WTC11 (cell line): ENCODE results near the gene SLC5A10. TPM values are rescaled to one million over a fixed set of nuclear protein-coding genes. Genes with fewer than 3 reads are reported as not detected.

Source experiments
- CREM ChIP-seq: sonication (generic); formaldehyde crosslinking; IDR thresholded peaks from 2 replicates; pipeline ENCODE4 v1.8.1; 2022; ENCODE audit warnings: mild to moderate bottlenecking, missing genetic modification reagents, moderate library complexity
- FOXK1 ChIP-seq: sonication (generic); formaldehyde crosslinking; IDR thresholded peaks from 2 replicates; pipeline ENCODE4 v1.8.0; 2022; ENCODE audit warnings: mild to moderate bottlenecking, moderate library complexity, missing genetic modification reagents
- GABPB1 ChIP-seq: sonication (generic); formaldehyde crosslinking; IDR thresholded peaks from 2 replicates; pipeline ENCODE4 v1.8.1; 2023; ENCODE audit warnings: mild to moderate bottlenecking, missing genetic modification reagents
- NFE2L1 ChIP-seq: sonication (generic); formaldehyde crosslinking; IDR thresholded peaks from 2 replicates; pipeline ENCODE4 v1.8.1; 2023; ENCODE audit warnings: missing genetic modification reagents
- NR1H2 ChIP-seq: sonication (generic); formaldehyde crosslinking; IDR thresholded peaks from 2 replicates; pipeline ENCODE4 v1.9.0; 2021; ENCODE audit warnings: mild to moderate bottlenecking, moderate library complexity, missing genetic modification reagents
- NR3C1 ChIP-seq: sonication (generic); formaldehyde crosslinking; conservative IDR thresholded peaks from 2 replicates; pipeline ENCODE4 v1.8.1; 2023; ENCODE audit warnings: low read depth, mild to moderate bottlenecking, missing genetic modification reagents
- OVOL2 ChIP-seq: fragments of 250-450 bp; sonication (Bioruptor Pico); IDR thresholded peaks from 2 replicates; pipeline ENCODE4 v1.9.0; 2021; ENCODE audit warnings: mild to moderate bottlenecking, borderline replicate concordance
- TEAD4 ChIP-seq: sonication (generic); formaldehyde crosslinking; IDR thresholded peaks from 2 replicates; pipeline ENCODE4 v1.8.0; 2022; ENCODE audit warnings: mild to moderate bottlenecking, missing genetic modification reagents
- TP53 ChIP-seq: sonication (generic); formaldehyde crosslinking; IDR thresholded peaks from 2 replicates; pipeline ENCODE4 v1.8.1; 2023; ENCODE audit warnings: mild to moderate bottlenecking, missing genetic modification reagents
- ZBTB21 ChIP-seq: sonication (generic); formaldehyde crosslinking; IDR thresholded peaks from 2 replicates; pipeline ENCODE4 v1.8.1; 2023; ENCODE audit warnings: mild to moderate bottlenecking, missing genetic modification reagents, borderline replicate concordance
- ZNF317 ChIP-seq: sonication (generic); formaldehyde crosslinking; IDR thresholded peaks from 2 replicates; pipeline ENCODE4 v1.8.1; 2023; ENCODE audit warnings: low read depth, mild to moderate bottlenecking, moderate library complexity, missing genetic modification reagents, borderline replicate concordance
- ZNF671 ChIP-seq: fragments of 250-450 bp; sonication (Bioruptor Pico); IDR thresholded peaks from 2 replicates; pipeline ENCODE4 v1.8.0; 2021; ENCODE audit warnings: mild to moderate bottlenecking
- total RNA-seq: library from RNA; stranded (reverse); gene quantifications from 3 replicates; pipeline ENCODE4 v1.2.3, GENCODE V29; 2021
- TF ChIP-seq, protein P1 (sequence below): fragments of 250-450 bp; sonication (Bioruptor Pico); IDR thresholded peaks from 2 replicates; pipeline ENCODE4 v1.9.0; 2021; ENCODE audit warnings: mild to moderate bottlenecking, borderline replicate concordance
- TF ChIP-seq, protein P2 (sequence below): sonication (generic); formaldehyde crosslinking; IDR thresholded peaks from 2 replicates; pipeline ENCODE4 v1.8.0; 2022; ENCODE audit warnings: mild to moderate bottlenecking, missing genetic modification reagents
- TF ChIP-seq, protein P3 (sequence below): sonication (generic); formaldehyde crosslinking; IDR thresholded peaks from 2 replicates; pipeline ENCODE4 v1.8.1; 2022; ENCODE audit warnings: mild to moderate bottlenecking, moderate library complexity, missing genetic modification reagents
- TF ChIP-seq, protein P4 (sequence below): sonication (generic); formaldehyde crosslinking; IDR thresholded peaks from 2 replicates; pipeline ENCODE4 v1.8.1; 2023; ENCODE audit warnings: mild to moderate bottlenecking, missing genetic modification reagents
- TF ChIP-seq, protein P5 (sequence below): sonication (generic); formaldehyde crosslinking; IDR thresholded peaks from 2 replicates; pipeline ENCODE4 v1.8.1; 2022; ENCODE audit warnings: low read depth, missing genetic modification reagents, borderline replicate concordance
- TF ChIP-seq, protein P6 (sequence below): sonication (generic); formaldehyde crosslinking; IDR thresholded peaks from 2 replicates; pipeline ENCODE4 v1.8.1; 2023; ENCODE audit warnings: mild to moderate bottlenecking, moderate library complexity, missing genetic modification reagents
- TF ChIP-seq, protein P7 (sequence below): sonication (generic); formaldehyde crosslinking; conservative IDR thresholded peaks from 2 replicates; pipeline ENCODE4 v1.8.1; 2023; ENCODE audit warnings: mild to moderate bottlenecking, low read depth, missing genetic modification reagents, moderate library complexity
- TF ChIP-seq, protein P8 (sequence below): sonication (generic); formaldehyde crosslinking; IDR thresholded peaks from 2 replicates; pipeline ENCODE4 v1.8.0; 2022; ENCODE audit warnings: mild to moderate bottlenecking, missing genetic modification reagents
- TF ChIP-seq, protein P9 (sequence below): sonication (generic); formaldehyde crosslinking; IDR thresholded peaks from 2 replicates; pipeline ENCODE4 v1.8.0; 2022; ENCODE audit warnings: mild to moderate bottlenecking, missing genetic modification reagents

The SLC5A10 gene
- total RNA-seq, 1 experiment from 2014 or later: not detected

DNA sequence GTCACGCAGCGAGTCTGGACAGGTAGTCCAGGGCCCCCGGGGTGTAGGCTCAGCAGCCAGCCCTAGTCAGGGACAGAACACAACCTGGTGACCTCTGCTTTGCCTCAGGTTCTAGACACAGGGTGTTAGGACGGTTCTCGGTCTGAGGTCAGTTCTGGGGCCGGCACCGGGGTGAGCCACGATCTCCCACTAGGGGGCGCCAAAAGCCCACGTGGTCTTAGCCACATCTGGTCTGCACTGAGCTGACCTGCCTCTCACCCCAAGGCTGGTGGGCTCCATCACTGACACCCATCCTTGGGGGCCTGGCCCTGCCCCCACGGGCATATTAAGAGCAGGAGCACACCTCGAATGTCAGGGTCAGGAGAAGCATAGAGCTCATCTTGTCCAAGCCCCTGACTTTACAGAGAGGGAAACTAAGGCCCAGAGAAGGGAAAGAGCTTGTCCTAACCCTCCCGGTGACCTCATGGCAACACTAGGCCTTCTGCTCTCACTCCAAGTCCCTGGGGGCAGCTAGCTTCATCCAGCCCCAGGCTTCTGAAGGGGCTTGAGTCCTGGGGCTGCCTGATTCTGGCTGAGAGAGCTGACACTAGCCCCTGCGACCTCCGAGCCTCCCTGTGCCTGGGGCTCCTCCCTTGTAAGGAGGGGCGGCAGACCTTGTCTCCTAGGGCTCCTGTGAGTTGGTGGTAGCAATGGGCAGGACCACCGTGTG, 9.0 kb downstream of the SLC5A10 start (continued):
- TF ChIP-seq, protein P1, sequence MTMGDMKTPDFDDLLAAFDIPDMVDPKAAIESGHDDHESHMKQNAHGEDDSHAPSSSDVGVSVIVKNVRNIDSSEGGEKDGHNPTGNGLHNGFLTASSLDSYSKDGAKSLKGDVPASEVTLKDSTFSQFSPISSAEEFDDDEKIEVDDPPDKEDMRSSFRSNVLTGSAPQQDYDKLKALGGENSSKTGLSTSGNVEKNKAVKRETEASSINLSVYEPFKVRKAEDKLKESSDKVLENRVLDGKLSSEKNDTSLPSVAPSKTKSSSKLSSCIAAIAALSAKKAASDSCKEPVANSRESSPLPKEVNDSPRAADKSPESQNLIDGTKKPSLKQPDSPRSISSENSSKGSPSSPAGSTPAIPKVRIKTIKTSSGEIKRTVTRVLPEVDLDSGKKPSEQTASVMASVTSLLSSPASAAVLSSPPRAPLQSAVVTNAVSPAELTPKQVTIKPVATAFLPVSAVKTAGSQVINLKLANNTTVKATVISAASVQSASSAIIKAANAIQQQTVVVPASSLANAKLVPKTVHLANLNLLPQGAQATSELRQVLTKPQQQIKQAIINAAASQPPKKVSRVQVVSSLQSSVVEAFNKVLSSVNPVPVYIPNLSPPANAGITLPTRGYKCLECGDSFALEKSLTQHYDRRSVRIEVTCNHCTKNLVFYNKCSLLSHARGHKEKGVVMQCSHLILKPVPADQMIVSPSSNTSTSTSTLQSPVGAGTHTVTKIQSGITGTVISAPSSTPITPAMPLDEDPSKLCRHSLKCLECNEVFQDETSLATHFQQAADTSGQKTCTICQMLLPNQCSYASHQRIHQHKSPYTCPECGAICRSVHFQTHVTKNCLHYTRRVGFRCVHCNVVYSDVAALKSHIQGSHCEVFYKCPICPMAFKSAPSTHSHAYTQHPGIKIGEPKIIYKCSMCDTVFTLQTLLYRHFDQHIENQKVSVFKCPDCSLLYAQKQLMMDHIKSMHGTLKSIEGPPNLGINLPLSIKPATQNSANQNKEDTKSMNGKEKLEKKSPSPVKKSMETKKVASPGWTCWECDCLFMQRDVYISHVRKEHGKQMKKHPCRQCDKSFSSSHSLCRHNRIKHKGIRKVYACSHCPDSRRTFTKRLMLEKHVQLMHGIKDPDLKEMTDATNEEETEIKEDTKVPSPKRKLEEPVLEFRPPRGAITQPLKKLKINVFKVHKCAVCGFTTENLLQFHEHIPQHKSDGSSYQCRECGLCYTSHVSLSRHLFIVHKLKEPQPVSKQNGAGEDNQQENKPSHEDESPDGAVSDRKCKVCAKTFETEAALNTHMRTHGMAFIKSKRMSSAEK (CRISPR knock-in tag): no peak
- TF ChIP-seq, protein P2, sequence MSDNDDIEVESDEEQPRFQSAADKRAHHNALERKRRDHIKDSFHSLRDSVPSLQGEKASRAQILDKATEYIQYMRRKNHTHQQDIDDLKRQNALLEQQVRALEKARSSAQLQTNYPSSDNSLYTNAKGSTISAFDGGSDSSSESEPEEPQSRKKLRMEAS: peak; percentile 32; the same call in 1 of the 2 replicates
- TF ChIP-seq NFE2L1 (CRISPR knock-in tag) (no peak), NR3C1 (no peak), FOXK1 (CRISPR knock-in tag) (no peak), TEAD4 (CRISPR knock-in tag) (no peak), TP53 (CRISPR knock-in tag) (no peak), NR1H2 (CRISPR knock-in tag) (no peak), ZNF317 (CRISPR knock-in tag) (no peak), ZNF671 (CRISPR knock-in tag) (no peak), CREM (CRISPR knock-in tag) (no peak), ZBTB21 (CRISPR knock-in tag) (no peak), OVOL2 (CRISPR knock-in tag) (no peak), GABPB1 (CRISPR knock-in tag) (0 out of 2 replicates have a peak, but pooled peaks have one; percentile 22)
- TF ChIP-seq, protein P3, sequence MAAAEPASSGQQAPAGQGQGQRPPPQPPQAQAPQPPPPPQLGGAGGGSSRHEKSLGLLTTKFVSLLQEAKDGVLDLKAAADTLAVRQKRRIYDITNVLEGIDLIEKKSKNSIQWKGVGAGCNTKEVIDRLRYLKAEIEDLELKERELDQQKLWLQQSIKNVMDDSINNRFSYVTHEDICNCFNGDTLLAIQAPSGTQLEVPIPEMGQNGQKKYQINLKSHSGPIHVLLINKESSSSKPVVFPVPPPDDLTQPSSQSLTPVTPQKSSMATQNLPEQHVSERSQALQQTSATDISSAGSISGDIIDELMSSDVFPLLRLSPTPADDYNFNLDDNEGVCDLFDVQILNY (CRISPR knock-in tag): no peak
- TF ChIP-seq, protein P4, sequence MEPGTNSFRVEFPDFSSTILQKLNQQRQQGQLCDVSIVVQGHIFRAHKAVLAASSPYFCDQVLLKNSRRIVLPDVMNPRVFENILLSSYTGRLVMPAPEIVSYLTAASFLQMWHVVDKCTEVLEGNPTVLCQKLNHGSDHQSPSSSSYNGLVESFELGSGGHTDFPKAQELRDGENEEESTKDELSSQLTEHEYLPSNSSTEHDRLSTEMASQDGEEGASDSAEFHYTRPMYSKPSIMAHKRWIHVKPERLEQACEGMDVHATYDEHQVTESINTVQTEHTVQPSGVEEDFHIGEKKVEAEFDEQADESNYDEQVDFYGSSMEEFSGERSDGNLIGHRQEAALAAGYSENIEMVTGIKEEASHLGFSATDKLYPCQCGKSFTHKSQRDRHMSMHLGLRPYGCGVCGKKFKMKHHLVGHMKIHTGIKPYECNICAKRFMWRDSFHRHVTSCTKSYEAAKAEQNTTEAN (CRISPR knock-in tag): no peak
- TF ChIP-seq, protein P5, sequence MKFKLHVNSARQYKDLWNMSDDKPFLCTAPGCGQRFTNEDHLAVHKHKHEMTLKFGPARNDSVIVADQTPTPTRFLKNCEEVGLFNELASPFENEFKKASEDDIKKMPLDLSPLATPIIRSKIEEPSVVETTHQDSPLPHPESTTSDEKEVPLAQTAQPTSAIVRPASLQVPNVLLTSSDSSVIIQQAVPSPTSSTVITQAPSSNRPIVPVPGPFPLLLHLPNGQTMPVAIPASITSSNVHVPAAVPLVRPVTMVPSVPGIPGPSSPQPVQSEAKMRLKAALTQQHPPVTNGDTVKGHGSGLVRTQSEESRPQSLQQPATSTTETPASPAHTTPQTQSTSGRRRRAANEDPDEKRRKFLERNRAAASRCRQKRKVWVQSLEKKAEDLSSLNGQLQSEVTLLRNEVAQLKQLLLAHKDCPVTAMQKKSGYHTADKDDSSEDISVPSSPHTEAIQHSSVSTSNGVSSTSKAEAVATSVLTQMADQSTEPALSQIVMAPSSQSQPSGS: no peak
- TF ChIP-seq, protein P6, sequence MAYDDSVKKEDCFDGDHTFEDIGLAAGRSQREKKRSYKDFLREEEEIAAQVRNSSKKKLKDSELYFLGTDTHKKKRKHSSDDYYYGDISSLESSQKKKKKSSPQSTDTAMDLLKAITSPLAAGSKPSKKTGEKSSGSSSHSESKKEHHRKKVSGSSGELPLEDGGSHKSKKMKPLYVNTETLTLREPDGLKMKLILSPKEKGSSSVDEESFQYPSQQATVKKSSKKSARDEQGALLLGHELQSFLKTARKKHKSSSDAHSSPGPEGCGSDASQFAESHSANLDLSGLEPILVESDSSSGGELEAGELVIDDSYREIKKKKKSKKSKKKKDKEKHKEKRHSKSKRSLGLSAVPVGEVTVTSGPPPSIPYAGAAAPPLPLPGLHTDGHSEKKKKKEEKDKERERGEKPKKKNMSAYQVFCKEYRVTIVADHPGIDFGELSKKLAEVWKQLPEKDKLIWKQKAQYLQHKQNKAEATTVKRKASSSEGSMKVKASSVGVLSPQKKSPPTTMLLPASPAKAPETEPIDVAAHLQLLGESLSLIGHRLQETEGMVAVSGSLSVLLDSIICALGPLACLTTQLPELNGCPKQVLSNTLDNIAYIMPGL (CRISPR knock-in tag): no peak
- TF ChIP-seq, protein P7, sequence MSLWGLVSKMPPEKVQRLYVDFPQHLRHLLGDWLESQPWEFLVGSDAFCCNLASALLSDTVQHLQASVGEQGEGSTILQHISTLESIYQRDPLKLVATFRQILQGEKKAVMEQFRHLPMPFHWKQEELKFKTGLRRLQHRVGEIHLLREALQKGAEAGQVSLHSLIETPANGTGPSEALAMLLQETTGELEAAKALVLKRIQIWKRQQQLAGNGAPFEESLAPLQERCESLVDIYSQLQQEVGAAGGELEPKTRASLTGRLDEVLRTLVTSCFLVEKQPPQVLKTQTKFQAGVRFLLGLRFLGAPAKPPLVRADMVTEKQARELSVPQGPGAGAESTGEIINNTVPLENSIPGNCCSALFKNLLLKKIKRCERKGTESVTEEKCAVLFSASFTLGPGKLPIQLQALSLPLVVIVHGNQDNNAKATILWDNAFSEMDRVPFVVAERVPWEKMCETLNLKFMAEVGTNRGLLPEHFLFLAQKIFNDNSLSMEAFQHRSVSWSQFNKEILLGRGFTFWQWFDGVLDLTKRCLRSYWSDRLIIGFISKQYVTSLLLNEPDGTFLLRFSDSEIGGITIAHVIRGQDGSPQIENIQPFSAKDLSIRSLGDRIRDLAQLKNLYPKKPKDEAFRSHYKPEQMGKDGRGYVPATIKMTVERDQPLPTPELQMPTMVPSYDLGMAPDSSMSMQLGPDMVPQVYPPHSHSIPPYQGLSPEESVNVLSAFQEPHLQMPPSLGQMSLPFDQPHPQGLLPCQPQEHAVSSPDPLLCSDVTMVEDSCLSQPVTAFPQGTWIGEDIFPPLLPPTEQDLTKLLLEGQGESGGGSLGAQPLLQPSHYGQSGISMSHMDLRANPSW (CRISPR knock-in tag): no peak
- TF ChIP-seq, protein P8, sequence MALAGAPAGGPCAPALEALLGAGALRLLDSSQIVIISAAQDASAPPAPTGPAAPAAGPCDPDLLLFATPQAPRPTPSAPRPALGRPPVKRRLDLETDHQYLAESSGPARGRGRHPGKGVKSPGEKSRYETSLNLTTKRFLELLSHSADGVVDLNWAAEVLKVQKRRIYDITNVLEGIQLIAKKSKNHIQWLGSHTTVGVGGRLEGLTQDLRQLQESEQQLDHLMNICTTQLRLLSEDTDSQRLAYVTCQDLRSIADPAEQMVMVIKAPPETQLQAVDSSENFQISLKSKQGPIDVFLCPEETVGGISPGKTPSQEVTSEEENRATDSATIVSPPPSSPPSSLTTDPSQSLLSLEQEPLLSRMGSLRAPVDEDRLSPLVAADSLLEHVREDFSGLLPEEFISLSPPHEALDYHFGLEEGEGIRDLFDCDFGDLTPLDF (CRISPR knock-in tag): no peak
- TF ChIP-seq, protein P9, sequence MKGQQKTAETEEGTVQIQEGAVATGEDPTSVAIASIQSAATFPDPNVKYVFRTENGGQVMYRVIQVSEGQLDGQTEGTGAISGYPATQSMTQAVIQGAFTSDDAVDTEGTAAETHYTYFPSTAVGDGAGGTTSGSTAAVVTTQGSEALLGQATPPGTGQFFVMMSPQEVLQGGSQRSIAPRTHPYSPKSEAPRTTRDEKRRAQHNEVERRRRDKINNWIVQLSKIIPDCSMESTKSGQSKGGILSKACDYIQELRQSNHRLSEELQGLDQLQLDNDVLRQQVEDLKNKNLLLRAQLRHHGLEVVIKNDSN: peak; percentile 72
